GM21825 (cell line): ENCODE data around the gene RCBTB1.
"Not testable (repeated sequence)": the region's sequence is repeated elsewhere in the genome, so short reads cannot be mapped to it uniquely, and the experiment has no call there.

Experiments used
- ATAC-seq: cut with Tn5 transposase; IDR thresholded peaks from one replicate; pipeline ENCODE4 v1.9.1; 2021; ENCODE audit warnings: mild to moderate bottlenecking, moderate library complexity; ENCODE audit not compliant: unreplicated experiment

RCBTB1 gene

GRCh38 chr13:49585220-49586157 is at the start of gene RCBTB1:
Gene RCBTB1 (minus strand): TSS chr13:49585558. CDS start chr13:49567279, 18,279 bp downstream.
- ATAC-seq: peak; percentile 88

- no peak for ATAC-seq
Measured at GRCh38 chr13:49633710-49634109, 48.4 kb upstream of the RCBTB1 start.

GRCh38 chr13:49632156-49632555 is 46.8 kb upstream of the RCBTB1 start:
- ATAC-seq: no peak

GRCh38 chr13:49630580-49630979 is 45.2 kb upstream of the RCBTB1 start:
- ATAC-seq: no peak

- no peak for ATAC-seq
Measured at GRCh38 chr13:49629947-49630346, 44.6 kb upstream of the RCBTB1 start.

- ATAC-seq: no peak
Measured at GRCh38 chr13:49629196-49629938, 44.0 kb upstream of the RCBTB1 start.

- ATAC-seq: peak; percentile 93
Measured at GRCh38 chr13:49627831-49628652, 42.7 kb upstream of the RCBTB1 start, which contains the start of gene ARL11. Gene ARL11 (plus strand): TSS chr13:49628507. CDS start chr13:49630448, 1,941 bp downstream.

GRCh38 chr13:49625392-49626079 is 40.2 kb upstream of the RCBTB1 start:
- no peak for ATAC-seq

GRCh38 chr13:49624229-49624628 is 38.9 kb upstream of the RCBTB1 start:
- ATAC-seq: no peak

- no peak for ATAC-seq
Measured at GRCh38 chr13:49622174-49622946, 37.0 kb upstream of the RCBTB1 start.

- no peak for ATAC-seq
Measured at GRCh38 chr13:49620170-49620621, 34.8 kb upstream of the RCBTB1 start.

- ATAC-seq: no peak
Measured at GRCh38 chr13:49616676-49617065, 31.3 kb upstream of the RCBTB1 start.

- ATAC-seq: no peak
Measured at GRCh38 chr13:49615836-49616675, 30.7 kb upstream of the RCBTB1 start.

GRCh38 chr13:49612042-49612441 is 26.7 kb upstream of the RCBTB1 start:
- not testable (repeated sequence) for ATAC-seq

GRCh38 chr13:49610176-49610575 is 24.8 kb upstream of the RCBTB1 start:
- ATAC-seq: no peak

GRCh38 chr13:49608651-49609331 is 23.4 kb upstream of the RCBTB1 start:
- no peak for ATAC-seq

- ATAC-seq: no peak
Measured at GRCh38 chr13:49607761-49608160, 22.4 kb upstream of the RCBTB1 start.
